HG03060 (cell line): ENCODE results near the gene ZNF407.
A peak's percentile ranks its signal among the peaks of the same experiment; 100 is the strongest.

ENCODE experiments used
- ATAC-seq: cut with Tn5 transposase; IDR thresholded peaks from one replicate; pipeline ENCODE4 v1.9.1; 2021; ENCODE audit warnings: low read depth, moderate number of reproducible peaks; ENCODE audit not compliant: unreplicated experiment

Gene ZNF407

DNA sequence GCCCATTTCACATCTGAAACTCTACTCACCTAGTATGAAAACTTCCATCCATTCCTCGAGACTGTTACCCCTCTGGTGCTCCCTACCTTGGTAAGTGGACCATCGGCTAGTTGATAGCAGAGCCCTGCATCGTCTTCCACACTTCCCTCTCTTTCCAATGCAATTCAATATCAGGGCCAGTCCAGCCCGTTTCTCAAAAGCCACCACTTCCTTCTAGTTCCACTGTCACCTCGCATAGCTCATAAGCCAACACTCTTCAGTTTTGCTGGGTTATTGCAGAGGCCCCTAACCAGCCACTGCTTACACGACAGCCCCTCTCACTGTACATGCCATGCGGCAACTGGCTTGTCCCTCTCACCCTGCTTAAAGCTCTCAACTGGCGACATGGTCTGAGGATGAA, 10.2 kb upstream of the ZNF407 start:
- ATAC-seq = no peak

DNA sequence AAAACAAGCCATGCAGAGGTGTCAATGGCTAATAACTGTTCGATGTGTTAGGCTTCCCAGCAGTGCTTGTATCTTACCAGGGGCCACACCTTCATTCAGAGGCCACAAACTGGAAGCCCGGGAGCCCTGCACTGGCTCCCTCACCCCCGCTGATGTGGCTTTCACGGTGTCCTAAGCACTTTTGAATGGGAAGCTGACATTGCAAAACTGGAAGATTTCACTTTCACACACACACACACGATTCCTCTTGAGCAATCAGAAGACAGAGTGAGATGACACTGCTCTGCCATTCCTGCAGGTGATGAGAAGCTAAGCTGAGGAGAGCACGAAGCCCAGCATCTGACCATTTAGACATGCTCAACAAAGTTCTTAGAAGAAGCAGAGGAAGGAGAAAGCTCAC, 8.6 kb upstream of the ZNF407 start:
- ATAC-seq = no peak

DNA sequence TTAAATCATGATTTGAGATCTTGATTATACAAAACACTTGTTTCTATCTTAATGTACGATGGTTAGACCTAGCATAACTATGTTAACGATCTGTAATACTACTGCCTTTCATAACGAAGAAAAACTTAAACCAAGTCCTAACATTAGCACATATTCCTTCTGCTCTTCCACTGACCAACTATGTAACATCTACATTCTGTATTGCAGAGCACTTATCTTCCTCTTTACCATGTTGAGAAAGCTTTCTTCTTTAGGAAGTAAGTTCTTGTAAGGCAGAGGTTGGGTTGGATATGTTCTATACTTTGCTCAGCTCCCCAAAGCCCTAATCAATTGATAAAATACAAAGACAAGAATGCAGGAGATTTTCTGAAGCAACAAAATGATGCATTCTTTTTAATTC, 7.9 kb upstream of the ZNF407 start:
- no peak for ATAC-seq

GRCh38 chr18:74590671-74591070, 7.0 kb upstream of the ZNF407 start:
- ATAC-seq = no peak

GRCh38 chr18:74595431-74595830, 2.2 kb upstream of the ZNF407 start:
- ATAC-seq = no peak

DNA sequence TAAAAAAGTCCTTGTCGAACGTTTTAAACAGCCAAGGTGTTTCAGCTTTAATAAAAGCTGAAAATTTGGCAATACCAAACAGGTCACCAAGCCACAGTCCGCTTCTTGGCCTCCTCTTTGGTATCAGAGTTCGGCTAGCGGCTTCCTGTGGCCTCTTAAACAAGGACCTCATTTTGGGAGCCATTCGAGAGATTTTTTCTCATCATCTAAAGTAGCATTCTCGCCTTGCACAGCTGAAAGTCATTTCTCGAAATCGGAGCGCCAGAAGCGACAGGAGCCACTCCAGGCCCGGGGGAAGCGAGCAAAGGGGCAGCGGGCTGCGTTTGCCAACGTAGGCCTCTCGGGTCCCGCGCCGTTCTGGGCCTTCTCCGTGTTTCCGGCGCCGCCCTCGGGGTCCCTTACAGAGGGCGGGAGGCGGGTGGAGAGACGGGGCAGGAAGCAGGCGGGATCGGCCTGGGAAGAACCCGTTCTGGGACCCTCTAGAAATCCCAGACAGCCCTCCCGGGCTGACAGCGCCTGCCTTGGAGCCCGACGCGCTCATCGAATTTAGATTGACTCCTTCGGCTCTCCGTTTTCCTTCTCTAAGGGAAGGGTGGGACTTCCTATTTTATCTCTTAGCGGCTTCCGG, 522 bp upstream of the ZNF407 start:
- peak; percentile 26 for ATAC-seq

DNA sequence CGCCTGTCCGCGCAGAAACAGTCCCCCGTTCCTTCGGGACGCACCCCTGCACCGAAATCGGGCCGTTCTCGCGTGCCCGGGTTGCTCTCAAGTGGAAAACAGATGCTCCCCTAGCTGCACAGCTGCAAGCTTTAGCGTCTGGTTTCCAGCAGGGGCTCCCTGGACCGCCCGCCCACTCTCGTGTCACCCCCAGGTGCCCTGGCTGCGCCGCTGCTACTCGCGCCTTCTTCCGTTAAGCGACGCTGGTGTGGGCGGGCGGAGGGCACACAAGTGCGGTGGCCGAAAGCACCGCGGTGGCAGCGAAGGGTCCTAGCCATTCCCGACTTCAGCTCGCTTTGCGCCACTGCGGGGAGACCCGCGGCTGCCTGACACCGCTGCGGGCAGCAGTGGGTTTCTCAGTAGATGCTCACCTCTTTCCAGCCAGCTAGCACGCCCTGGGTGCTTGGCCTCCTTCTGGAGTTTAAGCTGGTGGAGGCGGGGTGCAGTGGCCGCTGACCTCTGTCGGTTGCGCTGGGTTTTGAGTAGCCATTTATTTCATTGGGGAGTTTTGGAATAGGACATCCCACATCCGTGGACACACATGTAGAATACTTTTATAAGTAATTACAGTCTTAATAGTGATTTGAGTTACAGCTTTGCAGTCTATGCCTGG, 806 bp downstream of the ZNF407 start:
- ATAC-seq = peak; percentile 39

DNA sequence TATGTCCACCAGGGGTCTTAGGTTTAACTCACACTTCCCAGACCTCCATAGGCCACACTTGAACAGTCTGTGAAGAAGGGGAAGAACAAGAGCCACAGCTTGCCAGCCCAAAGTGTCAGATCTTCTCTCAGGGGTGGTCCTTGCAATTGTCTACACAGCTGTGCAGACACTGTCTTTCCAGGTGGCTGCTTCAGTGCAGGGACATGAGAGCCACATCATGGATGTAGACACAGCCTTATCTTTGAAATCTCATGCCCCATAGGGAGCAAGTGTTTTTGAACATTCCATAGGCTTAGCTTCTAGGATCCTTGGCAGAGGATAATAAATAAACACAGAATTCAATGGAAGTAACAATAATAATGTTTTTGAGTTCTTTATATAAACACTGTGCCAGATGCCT, 6.7 kb downstream of the ZNF407 start:
- ATAC-seq = no peak

DNA sequence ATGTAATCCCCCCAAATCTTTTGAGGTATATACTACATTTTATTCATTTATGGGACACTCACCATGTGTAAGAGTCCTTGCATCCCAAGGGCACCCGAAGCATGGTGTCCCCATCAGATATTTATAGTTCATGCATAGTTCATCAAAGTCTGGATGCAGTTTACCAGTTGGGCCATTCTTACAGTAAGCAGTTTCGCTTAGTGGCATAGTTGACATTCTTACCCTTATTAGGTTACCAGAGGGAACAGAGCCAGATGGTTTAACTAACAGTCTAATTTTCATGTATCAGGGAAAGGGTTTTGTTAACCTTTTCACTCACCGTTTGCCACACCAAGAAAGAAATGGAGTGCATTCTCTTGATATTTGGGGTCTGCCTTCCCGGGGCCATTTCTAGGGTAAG, 7.1 kb downstream of the ZNF407 start:
- no peak for ATAC-seq

GRCh38 chr18:74608681-74609080, 11.0 kb downstream of the ZNF407 start:
- no peak for ATAC-seq

DNA sequence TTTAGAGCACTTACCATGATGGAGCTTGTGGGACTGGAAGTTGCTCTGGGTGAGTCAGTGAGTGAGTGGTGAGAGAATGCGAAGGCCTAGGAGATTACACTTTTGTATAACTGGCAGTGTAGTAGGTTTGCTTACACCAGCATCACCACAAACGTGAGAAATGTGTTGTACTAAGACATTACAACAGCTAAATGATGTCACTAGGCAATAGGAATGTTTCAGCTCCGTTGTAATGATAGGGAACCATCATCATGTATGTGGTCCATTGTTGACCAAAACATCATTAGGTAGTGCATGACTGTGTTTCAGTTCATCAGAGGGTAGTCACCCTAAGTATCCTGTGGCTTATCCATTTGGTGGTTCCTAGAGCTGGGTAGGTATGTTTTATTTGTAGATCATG, 11.9 kb downstream of the ZNF407 start:
- no peak for ATAC-seq

- no peak for ATAC-seq
These were observed 12.5 kb downstream of the ZNF407 start for GRCh38 chr18:74610051-74610615.

GRCh38 chr18:74610860-74611259, 13.2 kb downstream of the ZNF407 start:
- ATAC-seq = no peak

DNA sequence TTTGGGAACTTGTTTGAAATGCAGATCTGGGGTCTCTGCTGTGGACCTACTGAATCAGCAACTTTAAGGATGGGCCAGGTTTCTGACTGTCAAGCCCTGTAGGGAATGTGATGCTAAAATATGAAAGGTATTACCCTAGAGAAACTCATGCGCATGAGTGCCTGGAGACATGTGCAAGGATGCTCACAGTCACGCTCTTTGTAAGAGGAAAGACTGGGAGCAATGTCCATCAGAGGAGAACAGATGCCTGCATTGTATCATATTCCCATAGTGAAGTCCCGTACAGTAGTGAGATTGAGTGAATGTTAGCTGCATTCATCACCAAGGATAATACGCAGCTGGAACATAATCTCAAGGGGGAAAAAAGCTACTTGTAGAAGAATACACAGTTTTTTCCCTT, 14.1 kb downstream of the ZNF407 start:
- no peak for ATAC-seq

- ATAC-seq = no peak
These were observed 15.7 kb downstream of the ZNF407 start for GRCh38 chr18:74613381-74613780.

DNA sequence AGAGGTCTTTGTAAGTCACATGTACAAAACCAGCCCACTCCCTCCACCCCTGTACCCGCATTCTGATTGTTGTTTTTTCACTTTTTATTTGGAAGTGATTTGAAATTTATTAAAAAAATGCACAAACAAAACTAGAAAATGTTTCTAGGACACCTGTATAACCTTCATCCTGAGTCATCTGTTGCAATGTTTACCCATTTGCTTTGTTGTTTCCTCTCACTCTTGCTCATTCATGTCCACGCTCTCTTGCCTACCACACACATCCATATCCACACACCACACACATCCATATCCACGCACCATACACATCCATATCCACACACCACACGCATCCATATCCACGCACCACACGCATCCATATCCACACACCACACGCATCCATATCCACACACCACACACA, 18.8 kb downstream of the ZNF407 start:
- no peak for ATAC-seq

DNA sequence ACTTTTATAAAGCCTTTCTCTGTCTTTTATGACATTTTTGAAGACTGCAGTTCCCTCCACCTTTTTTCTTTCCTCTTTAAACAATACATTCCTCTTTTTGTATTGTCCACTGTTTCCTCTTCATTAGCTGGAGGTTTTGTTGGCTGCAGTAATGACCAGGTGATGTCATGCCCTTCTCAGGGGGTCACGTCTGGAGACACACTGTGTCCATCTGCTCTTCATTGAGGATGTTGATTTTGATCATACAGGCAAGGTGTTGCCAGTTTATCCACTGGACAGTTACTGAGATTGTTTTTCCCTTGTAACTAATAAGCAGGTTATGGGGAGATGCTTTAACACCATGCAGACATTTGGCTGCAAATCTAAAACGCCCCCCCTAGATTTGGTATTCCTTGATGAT, 19.8 kb downstream of the ZNF407 start:
- no peak for ATAC-seq

DNA sequence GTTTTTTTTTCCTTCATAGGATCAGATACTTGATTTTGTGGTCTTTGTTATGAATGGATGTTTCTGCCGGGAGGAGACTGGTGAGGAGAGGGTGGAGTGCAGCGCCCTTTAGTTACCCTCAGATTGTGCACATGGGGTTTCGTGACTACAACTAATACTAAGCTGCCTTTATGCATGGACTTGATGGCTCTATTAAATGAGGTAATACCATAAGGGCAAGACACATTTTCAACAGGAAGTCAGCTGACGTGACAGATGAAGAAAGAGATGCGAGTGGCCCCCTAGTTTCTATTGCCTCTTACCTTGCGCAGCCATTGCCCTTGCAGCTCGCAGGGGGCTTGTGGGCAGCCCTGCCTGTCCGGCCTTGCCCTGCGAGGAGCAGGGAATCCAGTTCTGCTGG, 24.4 kb downstream of the ZNF407 start:
- no peak for ATAC-seq

DNA sequence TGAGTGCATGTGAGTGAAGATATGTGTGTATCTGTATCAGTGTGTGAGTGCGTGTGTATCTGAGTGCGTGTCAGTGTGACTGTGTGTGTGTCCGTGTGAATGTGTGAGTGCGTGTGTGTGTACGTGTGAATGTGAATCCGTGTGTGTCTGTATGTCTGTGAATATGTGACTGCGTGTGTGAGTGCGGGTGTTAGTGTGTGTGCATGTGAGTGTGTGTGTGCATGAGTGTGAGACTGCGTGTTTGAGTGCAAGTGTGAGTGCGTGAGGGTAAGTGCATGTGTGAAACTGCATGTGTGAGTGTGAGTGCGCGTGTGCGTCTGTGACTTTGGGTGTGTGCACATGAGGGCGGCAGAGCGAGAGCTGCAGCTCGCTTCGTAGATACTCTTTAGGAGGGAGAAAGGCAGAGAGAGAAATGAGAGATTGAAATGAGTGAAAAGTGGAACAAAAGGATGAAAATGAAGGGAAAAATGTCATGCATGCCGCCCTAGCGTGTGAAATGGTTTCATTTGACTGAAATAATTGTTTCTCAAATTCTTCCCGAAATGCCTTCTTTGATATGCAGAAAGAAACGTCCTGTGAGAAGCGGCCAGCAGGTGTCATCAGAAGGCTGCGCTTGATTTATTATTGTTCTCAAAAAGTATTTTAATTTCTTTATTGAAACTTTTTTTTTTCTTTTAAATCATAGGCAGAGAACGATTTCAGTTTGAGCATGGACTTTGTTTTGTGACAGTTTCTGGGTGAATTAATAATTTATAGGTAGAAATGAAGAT, 25.6 kb downstream of the ZNF407 start:
- no peak for ATAC-seq

GRCh38 chr18:74624466-74624865, 26.8 kb downstream of the ZNF407 start:
- ATAC-seq = no peak

- ATAC-seq = no peak
These were observed 27.5 kb downstream of the ZNF407 start for GRCh38 chr18:74625157-74625556.
